ENCODE results near the gene PDXK. TPM values are rescaled to one million over a fixed set of nuclear protein-coding genes. Genes with fewer than 3 reads are reported as not detected.
A peak's percentile ranks its signal among the peaks of the same experiment; 100 is the strongest.

The PDXK gene
- total and polyA plus RNA-seq, 10 of the 15 experiments (the other 5 are each of a cell fraction or from before 2014, with no cell fraction given), result 3.7 to 141 (median 60.0) TPM

DNA sequence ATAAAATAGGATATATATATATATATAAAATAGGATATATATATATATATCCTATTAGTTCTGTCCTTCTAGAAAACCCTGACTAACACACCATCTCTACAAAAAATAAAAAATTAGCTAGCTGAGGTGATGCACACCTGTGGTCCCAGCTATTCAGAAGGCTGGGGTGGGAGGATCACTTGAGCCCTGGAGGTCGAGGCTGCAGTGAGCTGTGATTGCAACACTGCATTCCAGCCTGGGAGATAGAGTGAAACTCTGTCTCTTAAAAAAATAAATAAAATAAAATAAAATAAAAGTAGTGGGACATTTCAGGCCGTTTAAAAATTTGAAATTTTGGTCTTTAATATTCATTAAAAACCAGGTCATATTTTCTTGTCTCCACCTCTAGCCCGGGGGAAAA is 66.2 kb downstream of the PDXK start (continued):
- TF ChIP-seq, protein P1, sequence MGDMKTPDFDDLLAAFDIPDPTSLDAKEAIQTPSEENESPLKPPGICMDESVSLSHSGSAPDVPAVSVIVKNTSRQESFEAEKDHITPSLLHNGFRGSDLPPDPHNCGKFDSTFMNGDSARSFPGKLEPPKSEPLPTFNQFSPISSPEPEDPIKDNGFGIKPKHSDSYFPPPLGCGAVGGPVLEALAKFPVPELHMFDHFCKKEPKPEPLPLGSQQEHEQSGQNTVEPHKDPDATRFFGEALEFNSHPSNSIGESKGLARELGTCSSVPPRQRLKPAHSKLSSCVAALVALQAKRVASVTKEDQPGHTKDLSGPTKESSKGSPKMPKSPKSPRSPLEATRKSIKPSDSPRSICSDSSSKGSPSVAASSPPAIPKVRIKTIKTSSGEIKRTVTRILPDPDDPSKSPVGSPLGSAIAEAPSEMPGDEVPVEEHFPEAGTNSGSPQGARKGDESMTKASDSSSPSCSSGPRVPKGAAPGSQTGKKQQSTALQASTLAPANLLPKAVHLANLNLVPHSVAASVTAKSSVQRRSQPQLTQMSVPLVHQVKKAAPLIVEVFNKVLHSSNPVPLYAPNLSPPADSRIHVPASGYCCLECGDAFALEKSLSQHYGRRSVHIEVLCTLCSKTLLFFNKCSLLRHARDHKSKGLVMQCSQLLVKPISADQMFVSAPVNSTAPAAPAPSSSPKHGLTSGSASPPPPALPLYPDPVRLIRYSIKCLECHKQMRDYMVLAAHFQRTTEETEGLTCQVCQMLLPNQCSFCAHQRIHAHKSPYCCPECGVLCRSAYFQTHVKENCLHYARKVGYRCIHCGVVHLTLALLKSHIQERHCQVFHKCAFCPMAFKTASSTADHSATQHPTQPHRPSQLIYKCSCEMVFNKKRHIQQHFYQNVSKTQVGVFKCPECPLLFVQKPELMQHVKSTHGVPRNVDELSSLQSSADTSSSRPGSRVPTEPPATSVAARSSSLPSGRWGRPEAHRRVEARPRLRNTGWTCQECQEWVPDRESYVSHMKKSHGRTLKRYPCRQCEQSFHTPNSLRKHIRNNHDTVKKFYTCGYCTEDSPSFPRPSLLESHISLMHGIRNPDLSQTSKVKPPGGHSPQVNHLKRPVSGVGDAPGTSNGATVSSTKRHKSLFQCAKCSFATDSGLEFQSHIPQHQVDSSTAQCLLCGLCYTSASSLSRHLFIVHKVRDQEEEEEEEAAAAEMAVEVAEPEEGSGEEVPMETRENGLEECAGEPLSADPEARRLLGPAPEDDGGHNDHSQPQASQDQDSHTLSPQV (IDR thresholded peaks at IDR 0.05), result no peak
- TF ChIP-seq EED (IDR thresholded peaks at IDR 0.05; ENCODE audit: low read depth), result no peak

DNA sequence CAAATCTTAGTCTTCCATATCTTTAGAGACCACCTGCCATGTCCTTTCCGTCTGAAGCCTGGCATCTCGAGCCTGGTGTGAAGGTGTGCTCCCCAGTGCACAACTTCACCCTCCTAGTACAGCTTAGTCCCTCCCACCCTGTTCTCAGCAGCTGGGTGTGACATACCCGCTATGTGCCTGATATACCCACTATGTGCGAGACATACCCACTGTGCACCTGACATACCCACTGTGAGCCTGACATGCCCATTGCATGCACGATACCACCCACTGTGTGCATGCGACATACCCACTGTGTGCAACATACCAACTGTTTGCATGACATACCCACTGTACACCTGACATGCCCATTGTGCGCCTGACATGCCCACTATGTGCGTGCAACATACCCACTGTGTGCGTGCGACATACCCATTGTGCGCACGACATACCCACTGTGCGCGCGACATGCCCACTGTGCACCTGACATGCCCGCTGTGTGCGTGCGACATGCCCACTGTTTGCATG is 67.4 kb downstream of the PDXK start:
- ChIA-PET CTCF (no interaction called here), RAD21 (ENCODE audit: unreplicated experiment) (no interaction called here), SMC1A (ENCODE audit: uncharacterized antibody, unreplicated experiment) (interaction anchor here (0.9 kb wide), 1 partner anchor 59 kb away, joined by 5 read pairs; no protein-coding TSS in a partner anchor), POLR2A (no interaction called here)
- H3K4me2 ChIP-seq (ENCODE audit: control insufficient read depth, insufficient read depth), result no peak overlapping the region
- H3K79me2 ChIP-seq (ENCODE audit: control insufficient read depth, insufficient read depth, low read length), result peaks cover 20% of the 10 kb centered on the region
- no peaks in the 10 kb centered on the region for H3K27me3 ChIP-seq (replicated peaks in 1 of 2; ENCODE audit: control insufficient read depth in 2 of 2, insufficient read depth in 2 of 2, low read length in 1 of 2)
- no TSS peak for BruUV-seq (replicated peaks)
- no peak overlapping the region for H3K4me3 ChIP-seq
- FAIRE-seq (no peak), DNase-seq (ENCODE audit: low read depth, low spot score) (no peak), ATAC-seq (no peak)
- H4K20me1 ChIP-seq (ENCODE audit: control insufficient read depth, insufficient read depth), result no peaks in the 10 kb centered on the region
- H3K9me3 ChIP-seq (replicated peaks; ENCODE audit: control insufficient read depth, insufficient read depth, low read length), result no peaks in the 10 kb centered on the region
- no peak overlapping the region for H3K9ac ChIP-seq (ENCODE audit: control insufficient read depth, insufficient read depth, low read length)
- TF ChIP-seq POU2F2 (IDR thresholded peaks at IDR 0.05; ENCODE audit: borderline replicate concordance, low read depth, low read length) (no peak), SREBF1 (IDR thresholded peaks at IDR 0.05; ENCODE audit: low read length) (no peak), JUNB (IDR thresholded peaks at IDR 0.05) (no peak), WRNIP1 (IDR thresholded peaks at IDR 0.05; ENCODE audit: borderline replicate concordance, low read depth, low read length) (peak; percentile 99; the same call in 1 of the 2 replicates), ZNF217 (IDR thresholded peaks at IDR 0.05) (peak; percentile 87; the same call in 1 of the 2 replicates)
- TF ChIP-seq, protein P2, sequence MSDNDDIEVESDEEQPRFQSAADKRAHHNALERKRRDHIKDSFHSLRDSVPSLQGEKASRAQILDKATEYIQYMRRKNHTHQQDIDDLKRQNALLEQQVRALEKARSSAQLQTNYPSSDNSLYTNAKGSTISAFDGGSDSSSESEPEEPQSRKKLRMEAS (IDR thresholded peaks at IDR 0.05; ENCODE audit: low read depth, low read length), result no peak
- TF ChIP-seq, protein P3, sequence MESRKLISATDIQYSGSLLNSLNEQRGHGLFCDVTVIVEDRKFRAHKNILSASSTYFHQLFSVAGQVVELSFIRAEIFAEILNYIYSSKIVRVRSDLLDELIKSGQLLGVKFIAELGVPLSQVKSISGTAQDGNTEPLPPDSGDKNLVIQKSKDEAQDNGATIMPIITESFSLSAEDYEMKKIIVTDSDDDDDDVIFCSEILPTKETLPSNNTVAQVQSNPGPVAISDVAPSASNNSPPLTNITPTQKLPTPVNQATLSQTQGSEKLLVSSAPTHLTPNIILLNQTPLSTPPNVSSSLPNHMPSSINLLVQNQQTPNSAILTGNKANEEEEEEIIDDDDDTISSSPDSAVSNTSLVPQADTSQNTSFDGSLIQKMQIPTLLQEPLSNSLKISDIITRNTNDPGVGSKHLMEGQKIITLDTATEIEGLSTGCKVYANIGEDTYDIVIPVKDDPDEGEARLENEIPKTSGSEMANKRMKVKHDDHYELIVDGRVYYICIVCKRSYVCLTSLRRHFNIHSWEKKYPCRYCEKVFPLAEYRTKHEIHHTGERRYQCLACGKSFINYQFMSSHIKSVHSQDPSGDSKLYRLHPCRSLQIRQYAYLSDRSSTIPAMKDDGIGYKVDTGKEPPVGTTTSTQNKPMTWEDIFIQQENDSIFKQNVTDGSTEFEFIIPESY (IDR thresholded peaks at IDR 0.05), result peak; percentile 23; the same call in 1 of the 2 replicates
- TF ChIP-seq, protein P4, sequence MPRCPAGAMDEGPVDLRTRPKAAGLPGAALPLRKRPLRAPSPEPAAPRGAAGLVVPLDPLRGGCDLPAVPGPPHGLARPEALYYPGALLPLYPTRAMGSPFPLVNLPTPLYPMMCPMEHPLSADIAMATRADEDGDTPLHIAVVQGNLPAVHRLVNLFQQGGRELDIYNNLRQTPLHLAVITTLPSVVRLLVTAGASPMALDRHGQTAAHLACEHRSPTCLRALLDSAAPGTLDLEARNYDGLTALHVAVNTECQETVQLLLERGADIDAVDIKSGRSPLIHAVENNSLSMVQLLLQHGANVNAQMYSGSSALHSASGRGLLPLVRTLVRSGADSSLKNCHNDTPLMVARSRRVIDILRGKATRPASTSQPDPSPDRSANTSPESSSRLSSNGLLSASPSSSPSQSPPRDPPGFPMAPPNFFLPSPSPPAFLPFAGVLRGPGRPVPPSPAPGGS (IDR thresholded peaks at IDR 0.05; ENCODE audit: borderline replicate concordance, insufficient read depth, low read depth, low read length, poor library complexity, severe bottlenecking), result peak; percentile 69
- 81% methylated on average over 18 of the region's 18 CpGs for WGBS (ENCODE audit: insufficient coverage, insufficient replicate concordance, low lambda C conversion rate, missing lambda C conversion rate)
- 0 out of 2 replicates have a peak, but pooled peaks cover 3% of the 10 kb centered on the region for H3K4me1 ChIP-seq (ENCODE audit: control insufficient read depth, insufficient read depth, low read length)
- in situ Hi-C loops (cut with MboI) (no loop called here), intact Hi-C loops (cut with micrococcal nuclease; ENCODE audit: unreplicated experiment) (no loop called here)
- H3K36me3 ChIP-seq (ENCODE audit: control insufficient read depth in 2 of 2, insufficient read depth in 2 of 2, low read length in 1 of 2), result no peaks in the 10 kb centered on the region
- no peak overlapping the region for H2AFZ ChIP-seq (ENCODE audit: control insufficient read depth, low read depth, low read length)
- H3K27ac ChIP-seq (ENCODE audit: control insufficient read depth, insufficient read depth), result no peak overlapping the region

All from GM12878 (cell line).